C4-2B (cell line): ENCODE results near the gene TWIST1.

ENCODE experiments used
- CTCF ChIP-seq: fragments of 450-650 bp; conservative IDR thresholded peaks from 2 replicates; pipeline ENCODE4 v1.5.1; 2017; ENCODE audit warnings: mild to moderate bottlenecking
- ZFX ChIP-seq: fragments of 450-650 bp; IDR thresholded peaks from 2 replicates; pipeline ENCODE4 v1.6.1; 2017

DNA sequence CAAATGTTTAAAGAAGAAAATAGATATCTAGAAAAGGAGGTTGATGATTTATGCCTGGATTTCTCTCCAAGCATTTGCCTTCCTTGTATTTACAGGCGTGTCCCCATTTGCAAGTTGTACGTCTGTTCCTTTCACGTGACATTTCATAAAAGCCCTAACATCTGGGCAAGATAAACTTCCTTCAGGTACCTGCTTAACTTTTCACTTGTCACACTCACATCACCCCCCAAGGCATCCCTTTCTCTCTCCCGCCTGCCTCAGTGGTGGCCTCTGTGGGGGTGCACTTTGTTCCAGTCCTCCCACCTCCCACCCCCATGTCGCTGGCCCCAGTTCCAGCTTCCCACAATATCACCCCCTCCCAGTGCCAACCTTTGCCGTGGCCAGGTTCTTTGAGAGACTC is 6.7 kb downstream of the TWIST1 start:
- TF ChIP-seq CTCF (no peak), ZFX (no peak)
